ENCODE results near the gene GAK. TPM values are rescaled to one million over a fixed set of nuclear protein-coding genes. Genes with fewer than 3 reads are reported as not detected.

GAK gene
- total and polyA plus RNA-seq, 2 of the 4 experiments (the other 2 are of a cell fraction), result 45.1 to 133 TPM

GRCh38 chr4:836003-836511 is 96.1 kb downstream of the GAK start:
- Histone ChIP-seq H3K23ac (ENCODE audit: low read depth, low read length) (no peak overlapping the region), H3K9me1 (ENCODE audit: insufficient read depth, low read length) (no peaks in the 10 kb centered on the region), H3K4me1 (ENCODE audit: control insufficient read depth, insufficient read depth, low read length) (no peaks in the 10 kb centered on the region), H4K20me1 (ENCODE audit: insufficient read depth, low read length) (no peaks in the 10 kb centered on the region), H3K9me3 (ENCODE audit: control insufficient read depth, insufficient read depth, low read length) (peaks cover 13% of the 10 kb centered on the region), H3K56ac (ENCODE audit: extremely low read depth, insufficient read depth, low read length) (no peak overlapping the region), H2BK20ac (ENCODE audit: low read depth, low read length) (no peak overlapping the region), H4K8ac (ENCODE audit: low read depth in 2 of 2, low read length in 2 of 2) (no peak overlapping the region), H2AFZ (replicated peaks; ENCODE audit: low read length, poor library complexity) (no peak overlapping the region), H2BK5ac (ENCODE audit: low read depth, low read length, poor library complexity, severe bottlenecking) (no peak overlapping the region), H3K27ac (ENCODE audit: insufficient read depth, low read length) (no peak overlapping the region), H2AK9ac (replicated peaks; ENCODE audit: low read depth, low read length, poor library complexity) (no peak overlapping the region), H2AK5ac (ENCODE audit: low read depth, low read length) (no peak overlapping the region), H3K4me3 (ENCODE audit: insufficient read depth, low read depth, low read length) (no peak overlapping the region), H3K79me1 (ENCODE audit: low read depth in 1 of 2, low read length in 2 of 2) (no peaks in the 10 kb centered on the region), H3K36me3 (ENCODE audit: control insufficient read depth, insufficient read depth, low read length) (no peaks in the 10 kb centered on the region), H4K5ac (ENCODE audit: low read depth, low read length) (no peak overlapping the region), H3K14ac (replicated peaks; ENCODE audit: low read depth, low read length) (no peak overlapping the region), H3K27me3 (ENCODE audit: control insufficient read depth, insufficient read depth, low read length) (peaks cover 10% of the 10 kb centered on the region), H3K4me2 (ENCODE audit: low read depth, low read length) (no peak overlapping the region), H3K9ac (ENCODE audit: low read depth, low read length) (no peak overlapping the region), H3K18ac (ENCODE audit: low read depth, low read length) (no peak overlapping the region), H3K4ac (ENCODE audit: low read depth, low read length) (no peak overlapping the region), H4K91ac (ENCODE audit: insufficient read depth, low read depth, low read length) (no peak overlapping the region), H2BK120ac (ENCODE audit: low read depth, low read length) (no peak overlapping the region), H2BK15ac (ENCODE audit: low read depth, low read length) (no peak overlapping the region)
- intact Hi-C loops (cut with micrococcal nuclease), result no loop called here
- BruUV-seq (replicated peaks), result no TSS peak
- ATAC-seq (ENCODE audit: low read depth), result no peak
- WGBS, 2 experiments (ENCODE audit: extremely low coverage in 2 of 2, insufficient read length in 1 of 2), result 90% methylated on average over 17 of the region's 32 CpGs; no CpG with 5 or more reads in 1 of the 2 experiments
- dilution Hi-C loops (cut with HindIII; ENCODE audit: low sequenced_read_pairs, unreplicated experiment), result no loop called here
- ChIA-PET CTCF (no interaction called here), POLR2A (ENCODE audit: unreplicated experiment) (interaction anchor here (0.6 kb wide), 1 partner anchor 52 kb away, joined by 7 read pairs; no protein-coding TSS in a partner anchor)
- no peak for DNase-seq
- in situ Hi-C loops (cut with MboI; ENCODE audit: low sequenced_read_pairs), result no loop called here
- TF ChIP-seq CHD1 (IDR thresholded peaks at IDR 0.05; ENCODE audit: low read depth, low read length), result no peak

Data from IMR-90 (cell line).